NCI-H82 (cell line): ENCODE data around the gene ZNF37A.
"Not testable (repeated sequence)": the region's sequence is repeated elsewhere in the genome, so short reads cannot be mapped to it uniquely, and the experiment has no call there.

Source experiments
- DNase-seq: peaks from one replicate; lab custom pipeline; 2025; lab: John Stamatoyannopoulos, UW

Gene ZNF37A

DNA sequence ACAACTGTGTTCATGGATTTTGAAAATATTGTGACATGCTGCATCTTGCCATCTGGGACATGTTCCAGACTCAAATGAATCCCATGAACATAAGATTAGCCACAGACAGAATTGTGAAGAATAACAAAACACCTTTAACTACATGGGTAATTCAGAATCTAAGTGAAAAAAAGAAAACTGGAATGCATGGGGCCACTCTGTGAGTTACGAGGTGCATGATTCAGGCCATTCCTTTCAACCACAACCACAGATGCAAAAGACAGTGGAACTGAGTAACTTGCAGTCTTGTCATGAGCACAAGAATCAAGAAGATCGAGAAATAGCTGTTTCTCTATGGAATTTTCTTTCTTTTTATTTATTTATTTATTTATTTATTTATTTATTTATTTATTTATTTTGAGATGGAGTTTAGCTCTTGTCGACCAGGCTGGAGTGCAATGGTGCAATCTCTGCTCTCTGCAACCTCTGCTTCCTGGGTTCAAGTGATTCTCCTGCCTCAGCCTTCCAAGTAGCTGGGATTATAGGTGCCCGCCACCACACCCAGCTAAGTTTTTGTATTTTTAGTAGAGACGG is 56.8 kb downstream of the ZNF37A start:
- DNase-seq, result not testable (repeated sequence)

DNA sequence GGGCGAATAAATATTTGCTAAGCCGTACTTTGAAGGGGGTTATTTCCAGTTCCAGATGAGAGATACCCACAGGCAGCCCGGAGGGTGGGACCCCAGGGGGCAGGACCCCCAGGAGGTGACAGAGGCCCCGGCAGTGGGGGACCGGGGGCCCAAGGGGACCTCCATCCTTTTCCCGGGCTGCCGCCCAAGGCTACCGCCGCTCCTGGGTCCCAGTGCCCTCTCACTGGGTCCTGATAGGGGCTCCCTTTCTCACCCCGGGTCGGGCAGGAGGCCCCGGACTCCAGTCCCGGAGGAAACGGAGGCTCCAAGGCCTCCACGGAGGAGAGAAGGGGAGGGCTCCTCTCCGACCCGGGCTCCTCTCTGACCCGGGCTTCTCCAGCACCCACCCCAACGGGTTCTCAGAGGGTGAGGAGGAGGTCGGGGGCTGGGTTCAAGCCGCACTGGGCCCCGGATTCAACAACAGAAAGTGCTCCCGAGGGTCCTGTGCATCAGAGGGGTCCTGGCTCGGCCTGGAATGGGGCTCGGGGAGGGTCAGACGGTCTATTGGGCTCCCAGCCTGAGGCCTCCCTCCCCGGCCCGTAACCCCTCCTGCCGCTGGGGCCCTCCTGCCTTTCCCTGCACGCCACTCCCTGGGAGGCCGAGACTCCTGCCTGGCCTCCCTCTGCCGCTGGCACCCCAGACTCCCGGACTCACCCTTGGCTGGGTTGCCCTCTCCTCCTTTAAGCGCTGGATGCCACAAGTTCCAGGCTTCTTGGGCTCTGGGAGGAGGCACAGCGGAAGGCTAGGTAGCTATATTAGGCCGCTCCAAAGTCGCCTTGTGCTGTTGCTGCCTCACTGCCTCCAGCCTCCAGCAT is 62.5 kb downstream of the ZNF37A start:
- no peak for DNase-seq

DNA sequence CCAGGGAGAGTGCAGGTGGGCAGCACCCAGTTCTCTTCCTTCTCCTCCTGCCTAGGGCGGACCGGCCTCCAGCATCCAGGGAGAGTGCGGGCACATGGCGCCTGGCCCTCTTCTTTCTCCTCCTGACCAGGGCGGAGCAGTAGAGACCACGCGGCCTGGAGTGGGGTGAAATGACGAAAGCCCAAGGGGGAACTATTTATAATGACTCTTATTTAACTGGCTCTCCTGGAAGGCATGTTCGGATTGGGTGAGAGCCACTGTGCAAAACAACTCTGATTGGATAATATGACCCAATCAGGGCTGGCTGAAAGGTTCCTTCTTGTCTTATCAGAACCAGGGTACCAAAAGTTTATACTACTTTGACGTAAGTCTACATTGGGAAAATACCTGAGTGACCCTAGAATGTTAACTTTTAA is 63.1 kb downstream of the ZNF37A start:
- DNase-seq, result no peak

DNA sequence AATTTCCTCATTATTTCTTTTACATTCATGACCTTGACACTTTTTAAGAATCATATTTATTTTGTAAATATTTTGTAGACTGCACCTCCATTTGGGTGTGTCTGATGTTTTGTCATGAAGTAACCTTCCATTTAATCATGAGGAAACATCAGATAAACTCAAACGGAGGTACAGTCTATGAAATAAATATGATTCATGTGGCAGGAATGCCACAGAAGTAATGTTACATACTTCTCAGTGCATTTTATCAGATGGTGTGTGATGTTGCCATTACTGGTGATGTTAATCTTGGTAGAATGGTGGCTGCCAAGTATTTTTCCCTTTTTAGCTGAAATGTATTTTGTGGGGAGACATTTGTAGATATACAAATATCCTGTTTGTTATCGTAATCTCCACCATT is 64.9 kb downstream of the ZNF37A start:
- DNase-seq, result no peak

DNA sequence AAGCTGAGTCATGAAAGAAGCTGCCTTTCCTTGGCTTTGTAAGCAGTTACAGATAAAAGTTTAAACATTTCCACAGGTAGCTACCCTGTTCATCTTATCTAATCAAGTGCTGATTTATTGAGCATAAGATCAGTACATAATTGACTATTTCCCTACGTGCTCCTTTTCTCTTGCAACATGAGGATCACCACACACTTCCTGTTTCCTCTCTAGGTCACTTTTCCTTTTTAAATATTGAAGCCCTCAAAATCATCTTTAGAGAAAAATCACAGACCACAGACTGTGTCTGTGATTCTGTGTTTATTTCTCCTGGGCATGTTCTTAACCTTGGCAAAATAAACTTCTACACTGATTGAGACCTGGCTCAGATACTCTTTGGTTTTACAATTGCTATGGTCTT is 69.5 kb downstream of the ZNF37A start:
- DNase-seq, result no peak

DNA sequence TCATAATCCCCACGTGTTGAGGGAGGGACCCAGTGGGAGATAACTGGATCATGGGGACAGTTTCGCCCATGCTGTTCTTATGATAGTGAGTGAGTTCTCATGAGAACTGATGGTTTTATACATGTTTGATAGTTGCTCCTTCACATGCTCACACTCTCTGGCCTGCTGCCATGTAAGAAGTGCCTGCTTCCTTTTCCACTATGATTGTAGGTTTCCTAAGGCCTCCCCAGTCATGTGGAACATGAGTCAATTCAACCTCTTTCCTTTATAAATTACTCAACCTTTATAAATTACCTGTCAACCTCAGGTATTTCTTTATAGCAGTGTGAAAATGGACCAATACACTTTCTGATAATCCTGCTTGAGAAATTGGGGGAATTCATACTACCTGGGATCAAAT is 80.2 kb downstream of the ZNF37A start:
- DNase-seq, result no peak

DNA sequence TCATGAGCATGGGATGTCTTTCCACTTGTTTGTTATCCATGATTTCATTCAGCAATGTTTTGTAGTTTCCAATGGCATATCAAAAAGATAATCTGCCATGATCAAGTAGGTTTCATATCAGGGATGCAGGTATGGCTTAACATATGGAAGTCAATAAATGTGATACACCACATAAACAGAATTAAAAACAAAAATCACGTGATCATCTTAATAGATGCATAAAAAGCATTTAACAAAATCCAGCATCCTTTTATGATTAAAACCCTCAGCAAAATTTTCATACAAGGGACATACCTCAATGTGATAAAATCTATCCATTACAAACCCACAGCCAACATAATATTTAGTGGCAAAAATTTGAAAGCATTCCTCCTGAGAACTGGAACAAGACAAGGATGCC is 90.3 kb downstream of the ZNF37A start:
- no peak for DNase-seq
